GM19328 (cell line): ENCODE data around the gene POLRMT.
"Not testable (repeated sequence)": the region's sequence is repeated elsewhere in the genome, so short reads cannot be mapped to it uniquely, and the experiment has no call there.

Source experiments
- ATAC-seq: cut with Tn5 transposase; IDR thresholded peaks from one replicate; pipeline ENCODE4 v1.9.1; 2021; ENCODE audit warnings: mild to moderate bottlenecking, moderate library complexity; ENCODE audit not compliant: unreplicated experiment

The POLRMT gene

GRCh38 chr19:613732-614567 is 19.4 kb downstream of the POLRMT start:
- ATAC-seq = no peak

GRCh38 chr19:612941-613340 is 20.4 kb downstream of the POLRMT start:
- no peak for ATAC-seq

DNA sequence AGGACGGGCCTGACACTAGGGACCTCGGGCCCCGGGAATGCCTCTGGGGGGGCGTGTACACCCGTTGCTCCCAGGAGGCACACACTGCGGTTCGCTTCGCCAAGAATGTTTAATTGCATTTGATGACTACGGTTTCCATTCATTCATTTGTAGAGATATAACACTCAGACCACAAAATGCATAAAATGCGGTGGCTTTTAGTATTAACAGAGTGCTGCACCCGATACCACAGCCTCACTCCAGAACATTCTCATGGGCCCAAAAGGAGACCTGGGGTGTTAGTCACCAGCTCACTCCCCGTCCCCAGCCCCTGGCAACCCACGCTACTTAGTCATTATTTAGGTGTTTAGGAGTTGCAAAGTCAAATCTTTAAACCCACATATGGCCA is 21.9 kb downstream of the POLRMT start:
- ATAC-seq = no peak

GRCh38 chr19:610801-611480 is 22.4 kb downstream of the POLRMT start:
- ATAC-seq = no peak

GRCh38 chr19:610071-610800 is 23.1 kb downstream of the POLRMT start:
- no peak for ATAC-seq

GRCh38 chr19:609004-609346 is 24.4 kb downstream of the POLRMT start:
- ATAC-seq = no peak

DNA sequence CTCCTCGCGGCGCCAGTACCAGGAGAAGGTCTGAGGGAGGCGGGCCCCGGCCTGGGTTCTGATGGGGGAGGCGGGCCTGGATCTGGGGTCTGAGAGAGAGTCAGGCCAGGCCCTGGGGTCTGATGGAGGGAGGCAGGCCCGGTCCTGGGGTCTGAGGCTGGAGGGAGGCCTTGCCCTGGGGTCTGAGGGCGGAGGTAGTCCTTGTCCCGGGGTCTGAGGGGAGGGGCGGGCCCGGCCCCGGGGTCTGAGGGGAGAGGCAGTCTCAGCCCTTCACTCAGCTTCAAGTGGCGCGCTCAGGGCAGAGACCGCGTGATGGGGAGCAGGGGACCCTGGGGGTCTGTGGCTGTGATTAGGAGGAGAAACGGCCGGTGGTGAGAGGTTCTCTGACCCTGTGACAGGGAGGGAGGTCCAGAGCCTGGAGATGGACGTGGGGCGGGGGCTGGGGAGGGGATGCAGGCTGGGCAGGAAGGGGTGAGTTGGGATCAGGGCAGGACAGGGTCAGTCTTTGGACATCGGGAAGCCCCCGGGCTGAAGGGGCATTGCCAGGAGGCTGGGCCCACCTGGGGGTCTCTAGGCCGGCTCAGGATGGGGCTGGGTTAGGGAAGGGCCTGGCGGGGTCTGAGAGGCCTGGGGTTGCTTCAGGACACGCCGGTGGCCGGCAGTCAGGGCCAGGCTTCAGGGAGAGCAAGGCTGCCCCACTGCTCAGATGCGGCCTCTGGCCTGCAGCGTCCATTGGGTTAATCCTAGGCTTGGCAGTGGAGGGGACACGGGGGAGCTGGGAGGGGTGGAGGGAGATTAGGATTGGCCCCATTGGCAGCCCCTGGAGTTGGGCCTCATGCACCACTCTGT is 25.0 kb downstream of the POLRMT start:
- ATAC-seq = no peak

GRCh38 chr19:607301-608154 is 25.8 kb downstream of the POLRMT start:
- ATAC-seq = no peak

DNA sequence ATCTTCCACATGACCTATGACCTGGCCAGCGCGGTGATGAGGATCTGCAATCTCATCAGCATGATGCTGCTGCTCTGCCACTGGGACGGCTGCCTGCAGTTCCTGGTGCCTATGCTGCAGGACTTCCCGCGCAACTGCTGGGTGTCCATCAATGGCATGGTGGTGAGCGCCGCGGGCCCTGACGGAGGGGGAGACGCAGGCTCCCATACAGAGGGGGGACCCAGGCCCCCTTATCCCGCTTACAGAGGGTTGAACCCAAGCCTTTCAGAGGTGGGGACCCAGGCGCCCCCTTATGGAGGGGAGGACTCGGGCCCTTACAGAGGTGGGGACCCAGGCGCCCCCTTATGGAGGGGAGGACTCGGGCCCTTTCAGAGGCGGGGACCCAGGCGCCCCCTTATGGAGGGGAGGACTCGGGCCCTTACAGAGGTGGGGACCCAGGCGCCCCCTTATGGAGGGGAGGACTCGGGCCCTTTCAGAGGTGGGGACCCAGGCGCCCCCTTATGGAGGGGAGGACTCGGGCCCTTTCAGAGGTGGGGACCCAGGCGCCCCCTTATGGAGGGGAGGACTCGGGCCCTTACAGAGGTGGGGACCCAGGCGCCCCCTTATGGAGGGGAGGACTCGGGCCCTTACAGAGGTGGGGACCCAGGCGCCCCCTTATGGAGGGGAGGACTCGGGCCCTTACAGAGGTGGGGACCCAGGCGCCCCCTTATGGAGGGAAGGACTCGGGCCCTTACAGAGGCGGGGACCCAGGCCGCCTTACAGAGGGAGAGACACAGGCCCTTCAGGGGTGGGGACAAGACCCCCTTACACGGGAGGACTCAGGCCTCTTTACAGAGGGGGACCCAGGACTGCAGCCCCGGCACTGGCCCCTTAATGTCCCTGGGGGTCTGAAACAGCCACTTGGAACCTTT is 28.0 kb downstream of the POLRMT start:
- ATAC-seq = not testable (repeated sequence)

DNA sequence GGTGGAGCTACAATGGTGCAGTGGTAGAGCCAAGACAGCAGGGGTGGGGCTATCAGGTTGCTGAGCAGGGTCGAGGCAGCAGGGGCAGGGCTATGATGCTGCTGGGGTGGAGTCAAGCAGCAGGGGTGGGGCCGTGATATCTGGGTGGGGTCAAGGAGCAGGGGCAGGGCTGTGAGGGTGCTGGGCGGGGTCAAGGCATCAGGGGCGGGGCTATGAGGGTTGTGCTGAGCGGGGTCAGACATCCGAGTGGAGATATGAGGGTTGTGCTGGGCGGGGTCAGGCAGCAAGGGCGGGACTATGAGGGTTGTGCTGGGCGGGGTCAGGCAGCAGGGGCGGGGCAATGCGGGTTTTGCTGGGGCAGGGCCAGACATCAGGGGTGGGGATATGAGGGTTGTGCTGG is 29.0 kb downstream of the POLRMT start:
- no peak for ATAC-seq

GRCh38 chr19:603779-604178 is 29.6 kb downstream of the POLRMT start:
- ATAC-seq = not testable (repeated sequence)

GRCh38 chr19:603302-603639 is 30.1 kb downstream of the POLRMT start:
- not testable (repeated sequence) for ATAC-seq

DNA sequence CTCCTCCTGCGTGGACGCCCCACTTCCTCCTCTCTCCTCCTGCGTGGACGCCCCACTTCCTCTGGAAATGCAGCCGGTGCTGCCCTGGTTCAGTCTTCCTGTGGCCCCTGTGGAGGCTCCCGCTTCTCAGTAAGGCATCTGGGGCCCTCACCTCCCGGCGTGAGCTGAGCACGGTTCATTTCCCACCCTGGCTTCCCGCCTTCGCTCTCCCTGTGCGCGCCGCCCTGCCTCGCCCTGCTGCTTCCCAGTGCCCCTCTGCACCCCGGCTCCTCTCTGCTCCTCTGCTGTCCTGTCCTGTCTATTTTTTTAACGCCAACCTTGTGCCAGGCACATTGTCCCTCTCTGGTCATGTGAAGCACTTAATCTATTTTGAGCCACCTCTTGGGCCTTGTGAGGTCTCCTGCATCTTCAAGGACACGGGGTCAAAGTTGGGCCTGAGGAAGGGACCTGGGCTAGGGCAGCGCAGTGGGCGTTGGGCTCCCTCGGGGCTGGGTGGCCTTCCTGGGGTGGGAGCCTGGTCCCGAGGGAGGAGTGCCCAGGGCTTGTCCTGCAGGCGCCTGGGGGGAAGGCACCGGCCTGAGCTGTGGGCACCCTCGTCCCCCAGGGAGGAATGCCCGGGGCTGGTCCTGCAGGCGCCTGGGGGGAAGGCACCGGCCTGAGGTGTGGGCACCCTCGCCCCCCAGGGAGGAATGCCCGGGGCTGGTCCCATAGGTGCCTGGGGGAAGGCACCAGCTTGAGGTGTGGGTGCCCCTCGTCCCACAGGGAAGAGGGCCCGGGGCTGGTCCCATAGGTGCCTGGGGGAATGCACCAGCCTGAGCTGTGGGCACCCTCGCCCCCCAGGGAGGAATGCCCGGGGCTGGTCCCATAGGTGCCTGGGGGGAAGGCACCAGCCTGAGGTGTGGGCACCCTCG is 30.7 kb downstream of the POLRMT start:
- ATAC-seq = no peak

GRCh38 chr19:601790-602189 is 31.5 kb downstream of the POLRMT start:
- ATAC-seq = no peak

DNA sequence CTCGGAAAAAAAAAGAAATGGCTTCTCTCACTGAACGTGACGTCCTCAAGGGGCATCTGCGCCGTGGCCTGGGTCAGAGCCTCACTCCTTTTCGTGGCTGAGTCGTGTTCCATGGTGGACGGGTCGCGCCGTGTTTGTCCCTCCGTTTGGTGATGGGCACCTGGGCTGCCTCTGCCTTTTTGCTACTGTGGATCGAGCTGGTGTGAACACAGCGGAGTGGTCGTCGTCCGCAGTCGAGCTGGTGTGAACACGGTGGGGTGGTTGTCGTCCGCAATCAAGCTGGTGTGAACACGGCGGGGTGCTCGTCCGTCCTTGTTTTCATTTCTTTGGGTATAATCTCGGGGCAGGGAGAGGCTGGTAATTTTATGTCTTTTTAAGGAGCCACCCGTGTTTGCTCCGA is 32.0 kb downstream of the POLRMT start:
- ATAC-seq = no peak

DNA sequence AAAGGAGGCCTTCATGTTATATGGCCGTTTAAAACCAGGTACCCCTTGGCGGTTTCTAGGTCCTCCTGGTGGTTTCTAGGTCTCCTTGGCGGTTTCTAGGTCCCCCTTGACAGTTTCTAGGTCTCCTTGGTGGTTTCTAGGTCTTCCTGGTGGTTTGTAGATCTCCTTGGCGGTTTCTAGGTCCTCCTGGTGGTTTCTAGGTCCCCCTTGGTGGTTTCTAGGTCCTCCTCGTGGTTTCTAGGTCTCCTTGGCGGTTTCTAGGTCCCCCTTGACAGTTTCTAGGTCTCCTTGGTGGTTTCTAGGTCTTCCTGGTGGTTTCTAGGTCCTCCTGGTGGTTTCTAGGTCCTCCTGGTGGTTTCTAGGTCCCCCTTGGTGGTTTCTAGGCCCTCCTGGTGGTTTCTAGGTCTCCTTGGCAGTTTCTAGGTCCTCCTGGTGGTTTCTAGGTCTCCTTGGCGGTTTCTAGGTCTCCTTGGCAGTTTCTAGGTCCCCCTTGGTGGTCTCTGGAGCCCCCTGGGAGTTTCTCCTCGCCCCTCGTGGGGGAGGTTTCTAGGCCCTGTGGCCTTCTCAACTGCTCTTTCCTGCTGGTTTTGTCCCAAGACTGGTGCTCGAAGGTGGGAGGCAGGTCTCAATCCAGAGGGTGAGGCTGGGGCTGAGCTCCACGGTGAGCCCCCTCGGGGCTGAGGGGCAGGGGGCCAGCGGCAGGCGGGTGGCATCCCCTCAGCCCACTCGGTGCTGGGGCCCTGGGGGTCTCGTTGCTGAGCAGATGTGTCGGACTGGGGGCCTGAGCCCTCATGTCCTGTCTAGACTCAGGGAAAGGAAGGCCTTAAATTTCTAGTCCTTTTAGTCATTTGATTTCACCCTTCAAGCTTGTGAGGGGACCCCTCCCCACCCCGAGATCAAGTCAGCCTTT is 35.7 kb downstream of the POLRMT start:
- no peak for ATAC-seq

GRCh38 chr19:596263-596655 is 37.1 kb downstream of the POLRMT start:
- ATAC-seq = no peak
